ENCODE data around the gene LTB.

The LTB gene

DNA sequence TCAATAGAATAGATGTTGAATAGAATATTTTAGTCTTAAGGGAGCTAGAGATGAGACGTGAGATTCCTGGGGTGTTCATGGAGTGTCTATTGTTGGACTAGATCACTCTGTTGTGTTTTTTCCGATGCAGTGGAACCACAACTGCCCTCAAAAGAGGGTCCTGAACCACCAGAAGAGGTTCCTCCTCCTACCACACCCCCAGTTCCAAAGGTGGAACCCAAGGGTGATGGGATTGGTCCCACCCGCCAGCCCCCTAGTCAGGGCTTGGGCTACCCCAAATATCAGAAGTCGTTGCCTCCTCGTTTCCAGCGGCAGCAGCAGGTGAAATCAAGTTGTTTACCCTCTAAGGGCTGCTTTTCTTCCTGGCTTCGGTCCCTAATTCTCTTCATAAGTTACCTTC is 46.8 kb upstream of the LTB start:
- no peak for TF ChIP-seq EZH2phosphoT487 (IDR thresholded peaks at IDR 0.05; ENCODE audit: low read depth)
- TF ChIP-seq, protein P1, sequence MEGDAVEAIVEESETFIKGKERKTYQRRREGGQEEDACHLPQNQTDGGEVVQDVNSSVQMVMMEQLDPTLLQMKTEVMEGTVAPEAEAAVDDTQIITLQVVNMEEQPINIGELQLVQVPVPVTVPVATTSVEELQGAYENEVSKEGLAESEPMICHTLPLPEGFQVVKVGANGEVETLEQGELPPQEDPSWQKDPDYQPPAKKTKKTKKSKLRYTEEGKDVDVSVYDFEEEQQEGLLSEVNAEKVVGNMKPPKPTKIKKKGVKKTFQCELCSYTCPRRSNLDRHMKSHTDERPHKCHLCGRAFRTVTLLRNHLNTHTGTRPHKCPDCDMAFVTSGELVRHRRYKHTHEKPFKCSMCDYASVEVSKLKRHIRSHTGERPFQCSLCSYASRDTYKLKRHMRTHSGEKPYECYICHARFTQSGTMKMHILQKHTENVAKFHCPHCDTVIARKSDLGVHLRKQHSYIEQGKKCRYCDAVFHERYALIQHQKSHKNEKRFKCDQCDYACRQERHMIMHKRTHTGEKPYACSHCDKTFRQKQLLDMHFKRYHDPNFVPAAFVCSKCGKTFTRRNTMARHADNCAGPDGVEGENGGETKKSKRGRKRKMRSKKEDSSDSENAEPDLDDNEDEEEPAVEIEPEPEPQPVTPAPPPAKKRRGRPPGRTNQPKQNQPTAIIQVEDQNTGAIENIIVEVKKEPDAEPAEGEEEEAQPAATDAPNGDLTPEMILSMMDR (IDR thresholded peaks at IDR 0.05; ENCODE audit: low read depth, low read length), result no peak
- Histone ChIP-seq H3K4me3 (ENCODE audit: low read length) (no peak overlapping the region), H3K9ac (ENCODE audit: low read length) (no peak overlapping the region), H3K27me3 (ENCODE audit: low read depth, low read length) (no peaks in the 10 kb centered on the region), H3K36me3 (replicated peaks; ENCODE audit: low read depth, low read length) (peaks cover 51% of the 10 kb centered on the region), H3K4me2 (ENCODE audit: low read length) (no peak overlapping the region), H3K4me1 (ENCODE audit: low read length) (no peaks in the 10 kb centered on the region), H3K79me2 (ENCODE audit: low read length) (peaks cover 12% of the 10 kb centered on the region), H4K20me1 (ENCODE audit: insufficient read depth, low read length) (no peaks in the 10 kb centered on the region; the same call in 1 of the 2 replicates), H3K27ac (ENCODE audit: low read length) (no peak overlapping the region), H3K9me3 (ENCODE audit: insufficient read depth, low read length) (no peaks in the 10 kb centered on the region), H2AFZ (ENCODE audit: low read depth, low read length) (no peak overlapping the region)

DNA sequence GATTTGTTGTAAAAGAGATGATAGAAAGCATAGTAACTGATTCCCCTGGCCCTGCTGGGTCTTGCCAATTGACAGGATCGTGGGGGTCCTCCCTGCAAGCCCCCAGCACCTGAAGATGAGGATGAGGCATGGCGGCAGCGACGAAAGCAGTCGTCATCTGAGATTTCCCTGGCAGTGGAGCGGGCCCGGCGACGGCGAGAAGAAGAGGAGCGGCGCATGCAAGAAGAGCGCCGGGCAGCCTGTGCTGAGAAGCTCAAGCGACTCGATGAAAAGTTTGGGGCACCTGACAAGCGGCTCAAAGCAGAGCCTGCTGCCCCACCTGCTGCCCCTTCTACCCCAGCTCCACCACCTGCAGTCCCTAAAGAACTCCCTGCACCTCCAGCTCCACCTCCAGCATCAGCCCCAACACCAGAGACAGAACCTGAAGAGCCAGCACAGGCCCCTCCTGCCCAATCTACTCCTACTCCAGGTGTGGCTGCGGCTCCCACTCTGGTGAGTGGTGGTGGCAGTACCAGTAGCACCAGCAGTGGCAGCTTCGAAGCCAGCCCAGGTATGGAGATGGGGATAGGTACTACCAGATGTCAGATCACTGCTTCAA is 45.6 kb upstream of the LTB start:
- Histone ChIP-seq H3K27ac (ENCODE audit: low read length) (no peak overlapping the region), H4K20me1 (ENCODE audit: insufficient read depth, low read length) (peaks cover 5% of the 10 kb centered on the region; the same call in 1 of the 2 replicates), H3K79me2 (ENCODE audit: low read length) (peaks cover 24% of the 10 kb centered on the region)

GRCh38 chr6:31626952-31627351 is 44.7 kb upstream of the LTB start:
- no peak overlapping the region for H3K27ac ChIP-seq (ENCODE audit: low read length)
- H3K36me3 ChIP-seq (replicated peaks; ENCODE audit: low read depth, low read length), result peaks cover 62% of the 10 kb centered on the region
- H3K4me2 ChIP-seq (ENCODE audit: low read length), result no peak overlapping the region
- no peak overlapping the region for H3K9ac ChIP-seq (ENCODE audit: low read length)
- peaks cover 32% of the 10 kb centered on the region for H3K79me2 ChIP-seq (ENCODE audit: low read length)
- H3K4me3 ChIP-seq (ENCODE audit: low read length), result no peak overlapping the region
- no peaks in the 10 kb centered on the region for H3K27me3 ChIP-seq (ENCODE audit: low read depth, low read length)
- no peaks in the 10 kb centered on the region for H3K9me3 ChIP-seq (ENCODE audit: insufficient read depth, low read length)
- H2AFZ ChIP-seq (ENCODE audit: low read depth, low read length), result no peak overlapping the region
- H4K20me1 ChIP-seq (ENCODE audit: insufficient read depth, low read length), result peaks cover 13% of the 10 kb centered on the region
- TF ChIP-seq EZH2phosphoT487 (IDR thresholded peaks at IDR 0.05; ENCODE audit: low read depth), result no peak
- H3K4me1 ChIP-seq (ENCODE audit: low read length), result peaks cover 6% of the 10 kb centered on the region

More for the DNA sequence above, 45.6 kb upstream of the LTB start:
- TF ChIP-seq, protein P1 (IDR thresholded peaks at IDR 0.05; ENCODE audit: low read depth, low read length), result no peak
- no peak for TF ChIP-seq EZH2phosphoT487 (IDR thresholded peaks at IDR 0.05; ENCODE audit: low read depth)
- Histone ChIP-seq H3K36me3 (replicated peaks; ENCODE audit: low read depth, low read length) (peaks cover 59% of the 10 kb centered on the region), H3K4me2 (ENCODE audit: low read length) (no peak overlapping the region), H2AFZ (ENCODE audit: low read depth, low read length) (no peak overlapping the region), H3K27me3 (ENCODE audit: low read depth, low read length) (no peaks in the 10 kb centered on the region), H3K9ac (ENCODE audit: low read length) (no peak overlapping the region), H3K9me3 (ENCODE audit: insufficient read depth, low read length) (no peaks in the 10 kb centered on the region), H3K4me3 (ENCODE audit: low read length) (no peak overlapping the region), H3K4me1 (ENCODE audit: low read length) (no peaks in the 10 kb centered on the region)

GRCh38 chr6:31624070-31624469 is 41.8 kb upstream of the LTB start:
- TF ChIP-seq EZH2phosphoT487 (IDR thresholded peaks at IDR 0.05; ENCODE audit: low read depth), result no peak
- TF ChIP-seq, protein P1 (IDR thresholded peaks at IDR 0.05; ENCODE audit: low read depth, low read length), result no peak
- peaks cover 18% of the 10 kb centered on the region for H4K20me1 ChIP-seq (ENCODE audit: insufficient read depth, low read length)
- no peak overlapping the region for H3K27ac ChIP-seq (ENCODE audit: low read length)
- H3K27me3 ChIP-seq (ENCODE audit: low read depth, low read length), result no peaks in the 10 kb centered on the region
- peaks cover 60% of the 10 kb centered on the region for H3K36me3 ChIP-seq (replicated peaks; ENCODE audit: low read depth, low read length)
- H3K4me2 ChIP-seq (ENCODE audit: low read length), result no peak overlapping the region
- peaks cover 14% of the 10 kb centered on the region for H3K4me1 ChIP-seq (ENCODE audit: low read length)
- H3K4me3 ChIP-seq (ENCODE audit: low read length), result no peak overlapping the region
- no peaks in the 10 kb centered on the region for H3K9me3 ChIP-seq (ENCODE audit: insufficient read depth, low read length)
- H3K9ac ChIP-seq (ENCODE audit: low read length), result no peak overlapping the region
- H2AFZ ChIP-seq (ENCODE audit: low read depth, low read length), result no peak overlapping the region
- peaks cover 46% of the 10 kb centered on the region for H3K79me2 ChIP-seq (ENCODE audit: low read length)

Measured in OCI-LY3 (cell line).